ENCODE measurements around the gene SNCAIP.

The SNCAIP gene

GRCh38 chr5:122493091-122494021, 181.3 kb downstream of the SNCAIP start:
- no peak for DNase-seq (ENCODE audit: low read depth in 3 of 3, low spot score in 1 of 3)

DNA sequence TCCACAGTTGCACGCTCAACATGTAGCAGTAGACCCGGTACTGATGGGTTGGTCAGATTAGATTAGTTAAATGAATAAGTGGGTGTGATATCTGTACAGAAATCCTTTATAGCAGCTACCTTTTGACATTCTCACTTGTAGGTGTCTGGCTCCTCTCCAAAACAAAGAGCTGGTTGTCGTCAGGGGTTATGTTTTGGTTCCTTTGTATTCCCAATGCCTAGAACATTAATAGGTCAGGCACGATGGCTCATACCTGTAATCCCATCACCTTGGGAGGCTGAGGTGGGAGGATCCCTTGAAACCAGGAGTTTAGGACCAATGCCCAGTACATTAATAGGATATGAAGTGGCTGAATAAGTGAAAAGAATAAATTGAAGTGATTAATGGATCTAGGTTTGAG, 182.1 kb downstream of the SNCAIP start:
- DNase-seq (ENCODE audit: low read depth in 3 of 3, low spot score in 1 of 3) = no peak

- no peak for DNase-seq (ENCODE audit: low read depth in 3 of 3, low spot score in 1 of 3)
Observed at GRCh38 chr5:122498163-122498562, 186.1 kb downstream of the SNCAIP start.

DNA sequence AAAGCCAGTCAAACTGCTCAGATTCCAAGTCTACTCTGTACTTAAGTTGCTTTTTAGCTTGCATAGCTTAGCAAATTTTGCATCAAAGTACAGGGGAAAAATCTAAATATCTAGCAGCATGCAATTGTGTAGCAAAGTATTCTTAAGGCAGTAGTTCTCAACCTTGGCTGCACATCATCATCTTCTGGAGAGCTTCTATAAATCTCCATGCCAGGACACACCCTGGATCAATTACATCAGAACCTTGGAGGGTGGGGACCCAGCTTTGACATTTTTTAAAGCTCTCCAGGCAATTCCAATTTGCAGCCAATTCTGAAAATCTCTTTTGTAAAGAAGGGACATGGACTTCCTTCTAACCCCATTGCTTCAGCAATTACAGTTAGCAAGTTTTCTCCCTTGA, 187.5 kb downstream of the SNCAIP start:
- no peak for DNase-seq (ENCODE audit: low read depth in 3 of 3, low spot score in 1 of 3)

DNA sequence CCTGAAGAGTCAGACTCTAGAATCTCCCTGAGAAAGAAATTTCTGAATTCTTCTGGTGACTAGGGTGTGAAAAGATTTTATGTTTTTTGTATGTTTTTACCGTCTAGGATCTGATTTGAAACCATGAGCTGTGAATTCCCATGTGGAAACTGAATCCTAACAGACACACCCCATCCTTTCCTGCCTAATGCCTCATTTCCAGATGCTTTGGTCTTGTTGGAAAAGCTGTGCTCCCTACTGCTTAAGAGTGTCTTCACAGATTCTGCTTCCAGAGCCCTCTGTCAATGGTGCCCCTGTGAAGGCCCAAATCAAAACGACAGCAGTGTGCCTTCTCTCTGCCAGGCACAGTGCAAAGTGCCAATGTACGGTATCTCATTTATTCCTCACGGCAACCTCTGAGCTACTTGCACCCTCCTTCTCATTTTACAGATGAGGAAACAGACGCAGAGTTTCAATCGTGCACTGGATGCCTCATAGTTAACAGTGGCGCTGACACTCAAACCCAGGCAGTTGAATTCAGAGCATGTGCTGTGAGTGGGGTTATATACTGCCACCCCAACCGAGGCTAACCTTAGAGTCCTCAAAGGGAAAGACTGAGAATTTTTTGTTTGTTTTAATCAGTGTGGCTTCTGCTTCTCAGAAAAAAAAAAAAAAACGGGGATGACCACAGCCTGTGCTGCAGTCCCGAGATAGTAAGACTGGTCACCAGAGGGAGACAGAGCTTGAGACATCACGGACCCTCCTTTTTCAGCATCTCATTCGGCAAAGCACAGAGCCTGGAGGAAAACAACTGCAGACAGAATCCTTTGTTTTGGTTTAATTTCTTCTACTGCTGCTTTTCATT, 188.4 kb downstream of the SNCAIP start:
- DNase-seq (ENCODE audit: low read depth in 3 of 3, low spot score in 1 of 3) = no peak

DNA sequence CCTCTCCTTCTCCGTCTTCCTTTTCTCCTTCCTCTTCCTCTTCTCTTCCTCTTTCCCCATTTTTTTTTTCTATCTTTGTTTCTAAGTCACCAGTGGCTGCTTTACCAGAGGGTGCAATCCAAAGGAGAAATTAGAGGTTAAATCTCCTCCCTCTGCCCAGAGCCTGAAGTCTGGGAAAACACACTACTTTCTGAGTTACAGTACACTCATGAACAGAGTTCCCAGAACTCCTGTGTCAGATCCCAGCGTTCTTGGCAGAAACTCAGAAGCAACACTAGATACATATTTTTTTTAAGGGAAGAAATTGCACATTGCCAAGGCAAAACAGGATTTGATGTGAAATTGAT, 189.0 kb downstream of the SNCAIP start:
- no peak for DNase-seq (ENCODE audit: low read depth in 3 of 3, low spot score in 1 of 3)

GRCh38 chr5:122507045-122507444, 195.0 kb downstream of the SNCAIP start:
- DNase-seq (ENCODE audit: low read depth in 3 of 3, low spot score in 1 of 3) = no peak

DNA sequence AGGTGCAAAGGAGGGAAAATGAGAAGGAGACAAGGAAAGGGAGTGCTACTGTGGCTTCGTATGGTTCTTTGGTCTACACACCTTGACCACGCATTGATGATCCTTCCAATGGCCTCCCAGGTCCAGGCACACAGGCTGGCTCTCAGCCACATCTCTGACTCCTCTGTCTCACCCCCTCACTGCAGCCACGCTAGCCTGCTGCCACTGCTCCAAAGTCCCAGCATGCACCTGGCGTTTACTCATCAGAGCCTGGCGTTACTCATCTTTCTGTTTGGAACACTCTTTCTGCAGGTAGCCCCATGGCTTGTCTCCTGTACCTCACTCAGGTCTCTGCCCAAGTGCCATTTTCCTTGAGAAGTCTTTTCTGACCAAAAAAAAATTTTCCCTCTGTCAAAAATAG, 195.5 kb downstream of the SNCAIP start:
- no peak for DNase-seq (ENCODE audit: low read depth in 3 of 3, low spot score in 1 of 3)

DNA sequence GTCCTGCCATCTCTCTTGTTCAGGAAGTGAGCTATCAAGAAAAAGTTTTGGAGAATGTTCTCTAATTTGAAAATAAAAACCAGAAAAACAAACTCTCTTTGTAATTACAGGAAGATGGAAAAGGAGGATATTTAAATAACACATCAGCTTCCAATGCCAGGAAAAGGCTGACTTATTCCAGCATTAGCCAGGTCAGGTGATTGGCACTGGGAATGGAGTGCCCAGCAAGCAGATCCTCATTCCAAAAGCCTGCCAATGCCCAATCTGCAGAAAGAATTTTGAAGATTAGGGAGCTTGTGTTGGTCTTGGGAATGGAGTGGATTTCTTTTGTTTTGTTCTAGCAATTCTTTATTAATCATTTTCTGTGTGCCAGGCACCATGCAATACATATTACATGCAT, 196.6 kb downstream of the SNCAIP start:
- DNase-seq (ENCODE audit: low read depth in 3 of 3, low spot score in 1 of 3) = no peak
